H9 (cell line): ENCODE measurements around the gene JKAMP. TPM values are rescaled to one million over a fixed set of nuclear protein-coding genes. Genes with fewer than 3 reads are reported as not detected.

Experiments
- DNase-seq: peaks from one replicate; pipeline ENCODE4 v3.0.0-alpha.2; 2017
- H2AFZ ChIP-seq: one replicate; pipeline ENCODE4 v1.6.1; 2013; ENCODE audit warnings: mild to moderate bottlenecking, low read length, control low read depth, moderate library complexity
- H2AK5ac ChIP-seq: 2 replicates; pipeline ENCODE4 v1.6.1; 2013; ENCODE audit warnings: low read length, control low read depth, mixed read lengths; ENCODE audit not compliant: insufficient read length
- H2BK120ac ChIP-seq: one replicate; pipeline ENCODE4 v1.6.1; 2013; ENCODE audit warnings: low read depth, mild to moderate bottlenecking, low read length, control low read depth, inconsistent platforms; ENCODE audit not compliant: poor library complexity, severe bottlenecking
- H2BK12ac ChIP-seq: 2 replicates; pipeline ENCODE4 v1.6.1; 2013; ENCODE audit warnings: low read length, control low read depth, mixed read lengths, low read depth; ENCODE audit not compliant: insufficient read length
- H2BK15ac ChIP-seq: 2 replicates; pipeline ENCODE4 v1.6.1; 2013; ENCODE audit warnings: low read depth, low read length, control low read depth
- H2BK20ac ChIP-seq: one replicate; pipeline ENCODE4 v1.6.1; 2013; ENCODE audit warnings: low read depth, mild to moderate bottlenecking, low read length, control low read depth, inconsistent platforms; ENCODE audit not compliant: poor library complexity, severe bottlenecking
- H2BK5ac ChIP-seq: 2 replicates; pipeline ENCODE4 v1.6.1; 2013; ENCODE audit warnings: low read length, control low read depth, mixed read lengths; ENCODE audit not compliant: insufficient read length
- H3K14ac ChIP-seq: 2 replicates; pipeline ENCODE4 v1.6.1; 2013; ENCODE audit warnings: low read length, control low read depth; ENCODE audit not compliant: insufficient read depth
- H3K18ac ChIP-seq: 2 replicates; pipeline ENCODE4 v1.6.1; 2013; ENCODE audit warnings: low read depth, mild to moderate bottlenecking, mixed read lengths, low read length, control low read depth; ENCODE audit not compliant: insufficient read length
- H3K23ac ChIP-seq: 2 replicates; pipeline ENCODE4 v1.6.1; 2013; ENCODE audit warnings: low read length, control low read depth, mixed read lengths, low read depth; ENCODE audit not compliant: insufficient read length
- H3K23me2 ChIP-seq: 2 replicates; pipeline ENCODE4 v1.6.1; 2013; ENCODE audit warnings: low read depth, mild to moderate bottlenecking, mixed read lengths, low read length, control low read depth; ENCODE audit not compliant: insufficient read length, poor library complexity, severe bottlenecking
- H3K27ac ChIP-seq: 2 replicates; pipeline ENCODE4 v1.5.1; 2013; ENCODE audit warnings: low read length, control low read depth, mixed read lengths, low read depth; ENCODE audit not compliant: insufficient read length
- H3K27me3 ChIP-seq: 2 replicates; pipeline ENCODE4 v1.6.1; 2013; ENCODE audit warnings: low read length, control low read depth, inconsistent platforms; ENCODE audit not compliant: insufficient read depth
- H3K4ac ChIP-seq: 2 replicates; pipeline ENCODE4 v1.6.1; 2013; ENCODE audit warnings: low read depth, mild to moderate bottlenecking, control low read depth, inconsistent platforms, low read length, moderate library complexity
- H3K4me1 ChIP-seq: 2 replicates; pipeline ENCODE4 v1.6.1; 2013; ENCODE audit warnings: low read length, control low read depth, inconsistent platforms; ENCODE audit not compliant: insufficient read depth
- H3K4me2 ChIP-seq: 2 replicates; pipeline ENCODE4 v1.6.1; 2013; ENCODE audit warnings: low read length, control low read depth, mixed read lengths; ENCODE audit not compliant: insufficient read length, insufficient read depth
- H3K56ac ChIP-seq: 2 replicates; pipeline ENCODE4 v1.6.1; 2013; ENCODE audit warnings: low read depth, mild to moderate bottlenecking, mixed read lengths, low read length, control low read depth; ENCODE audit not compliant: insufficient read length
- H3K79me1 ChIP-seq: 2 replicates; pipeline ENCODE4 v1.6.1; 2013; ENCODE audit warnings: low read depth, mild to moderate bottlenecking, moderate library complexity, low read length, control low read depth, inconsistent platforms; ENCODE audit not compliant: insufficient read depth, poor library complexity, severe bottlenecking
- H3K79me2 ChIP-seq: 2 replicates; pipeline ENCODE4 v1.6.1; 2013; ENCODE audit warnings: low read length, control low read depth, inconsistent platforms; ENCODE audit not compliant: insufficient read depth
- H3K9ac ChIP-seq: 2 replicates; pipeline ENCODE4 v1.6.1; 2013; ENCODE audit warnings: low read length, control low read depth, mixed read lengths; ENCODE audit not compliant: insufficient read length; ENCODE audit errors: extremely low read depth
- H3K9me3 ChIP-seq: one replicate; pipeline ENCODE4 v1.6.1; 2013; ENCODE audit warnings: low read depth, low read length, inconsistent platforms; ENCODE audit not compliant: control insufficient read depth
- H3T11ph ChIP-seq: one replicate; pipeline ENCODE4 v1.6.1; 2013; ENCODE audit warnings: mild to moderate bottlenecking, low read length, control low read depth, inconsistent platforms
- H4K20me1 ChIP-seq: one replicate; pipeline ENCODE4 v1.6.1; 2013; ENCODE audit not compliant: control insufficient read depth, insufficient read length, insufficient read depth
- H4K5ac ChIP-seq: 2 replicates; pipeline ENCODE4 v1.6.1; 2013; ENCODE audit warnings: low read depth, mild to moderate bottlenecking, mixed read lengths, low read length, control low read depth; ENCODE audit not compliant: insufficient read length
- H4K8ac ChIP-seq: replicated peaks from 2 replicates; pipeline ENCODE4 v1.6.1; 2013; ENCODE audit warnings: low read length, control low read depth, mixed read lengths, low read depth; ENCODE audit not compliant: insufficient read length
- H4K91ac ChIP-seq: 2 replicates; pipeline ENCODE4 v1.6.1; 2013; ENCODE audit warnings: low read depth, mild to moderate bottlenecking, moderate library complexity, mixed read lengths, low read length, control low read depth; ENCODE audit not compliant: insufficient read length
- H3K27ac Mint-ChIP-seq, 3 experiments: 2 replicates in 2 of 3; 3 replicates in 1 of 3; pipeline ENCODE4 v1.8.0; 2020 to 2021; ENCODE audit warnings: mixed read lengths in 3 of 3, mild to moderate bottlenecking in 1 of 3, moderate library complexity in 1 of 3
- H3K27me3 Mint-ChIP-seq: 2 replicates; pipeline ENCODE4 v1.8.0; 2021; ENCODE audit warnings: low read depth, mild to moderate bottlenecking, moderate library complexity, mixed read lengths
- H3K36me3 Mint-ChIP-seq, 3 experiments: 2 replicates in 2 of 3; 3 replicates in 1 of 3; pipeline ENCODE4 v1.8.0; 2020 to 2021; ENCODE audit warnings: low read depth in 3 of 3, mixed read lengths in 3 of 3; ENCODE audit not compliant: insufficient read depth in 1 of 3
- H3K4me1 Mint-ChIP-seq, 2 experiments: 2 replicates each; pipeline ENCODE4 v1.8.0; 2020; ENCODE audit warnings: mixed read lengths in 2 of 2
- H3K4me3 Mint-ChIP-seq, 2 experiments: 2 replicates in 1 of 2; 3 replicates in 1 of 2; pipeline ENCODE4 v1.8.0; 2020 to 2021; ENCODE audit warnings: mild to moderate bottlenecking in 2 of 2, mixed read lengths in 2 of 2, moderate library complexity in 1 of 2
- H3K9me3 Mint-ChIP-seq, 2 experiments: 2 replicates in 1 of 2; 3 replicates in 1 of 2; pipeline ENCODE4 v1.8.0; 2020; ENCODE audit warnings: mild to moderate bottlenecking in 2 of 2, mixed read lengths in 2 of 2, moderate library complexity in 1 of 2
- WGBS: extraction: QIAGEN DNeasy Blood & Tissue Kit; methylation state at CpG from one replicate; pipeline ENCODE4 v1.1.7; 2013; ENCODE audit warnings: missing lambda C conversion rate, low lambda C conversion rate, mixed read lengths; ENCODE audit not compliant: insufficient read length; ENCODE audit errors: extremely low coverage; 5-methylcytosine and 5-hydroxymethylcytosine counted together
- total RNA-seq: library from RNA; stranded (reverse); gene quantifications from 2 replicates; pipeline ENCODE4 v1.2.1, GENCODE V29; 2021
- TF ChIP-seq, protein P1 (sequence below): fragments of 200-600 bp; sonication (generic); conservative IDR thresholded peaks from 3 replicates; pipeline ENCODE4 v1.8.0; 2021; ENCODE audit warnings: antibody characterized with exemption, mild to moderate bottlenecking

JKAMP gene
- total RNA-seq, 1 experiment from 2014 or later, result 33.8 TPM

GRCh38 chr14:59435987-59436386 lies 48.3 kb upstream of the JKAMP start:
- Histone ChIP-seq H2BK12ac (no peak overlapping the region), H3K56ac (no peak overlapping the region)

More at GRCh38 chr14:59435987-59436386, 48.3 kb upstream of the JKAMP start:
- no peaks in the 10 kb centered on the region for H3K4me1 ChIP-seq
- H3K27ac ChIP-seq, result no peak overlapping the region
- no peaks in the 10 kb centered on the region for H3K23me2 ChIP-seq
- H3K14ac ChIP-seq, result no peak overlapping the region
- H3K9me3 Mint-ChIP-seq, result no peaks in the 10 kb centered on the region
- no peak overlapping the region for H3K4ac ChIP-seq
- no peak overlapping the region for H2BK20ac ChIP-seq
- TF ChIP-seq, protein P1, sequence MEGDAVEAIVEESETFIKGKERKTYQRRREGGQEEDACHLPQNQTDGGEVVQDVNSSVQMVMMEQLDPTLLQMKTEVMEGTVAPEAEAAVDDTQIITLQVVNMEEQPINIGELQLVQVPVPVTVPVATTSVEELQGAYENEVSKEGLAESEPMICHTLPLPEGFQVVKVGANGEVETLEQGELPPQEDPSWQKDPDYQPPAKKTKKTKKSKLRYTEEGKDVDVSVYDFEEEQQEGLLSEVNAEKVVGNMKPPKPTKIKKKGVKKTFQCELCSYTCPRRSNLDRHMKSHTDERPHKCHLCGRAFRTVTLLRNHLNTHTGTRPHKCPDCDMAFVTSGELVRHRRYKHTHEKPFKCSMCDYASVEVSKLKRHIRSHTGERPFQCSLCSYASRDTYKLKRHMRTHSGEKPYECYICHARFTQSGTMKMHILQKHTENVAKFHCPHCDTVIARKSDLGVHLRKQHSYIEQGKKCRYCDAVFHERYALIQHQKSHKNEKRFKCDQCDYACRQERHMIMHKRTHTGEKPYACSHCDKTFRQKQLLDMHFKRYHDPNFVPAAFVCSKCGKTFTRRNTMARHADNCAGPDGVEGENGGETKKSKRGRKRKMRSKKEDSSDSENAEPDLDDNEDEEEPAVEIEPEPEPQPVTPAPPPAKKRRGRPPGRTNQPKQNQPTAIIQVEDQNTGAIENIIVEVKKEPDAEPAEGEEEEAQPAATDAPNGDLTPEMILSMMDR, result no peak
- no peak overlapping the region for H3K27ac Mint-ChIP-seq
- H3T11ph ChIP-seq, result no peak overlapping the region
- H3K27me3 Mint-ChIP-seq, result no peaks in the 10 kb centered on the region
- no peaks in the 10 kb centered on the region for H3K9me3 ChIP-seq
- no peaks in the 10 kb centered on the region for H4K20me1 ChIP-seq
- H3K4me1 Mint-ChIP-seq, result no peaks in the 10 kb centered on the region
- no peaks in the 10 kb centered on the region for H3K27me3 ChIP-seq
- no peak overlapping the region for H3K4me3 Mint-ChIP-seq
- H2BK120ac ChIP-seq, result no peak overlapping the region
- no peak overlapping the region for H3K23ac ChIP-seq
- no CpG with 5 or more reads among the region's 1 CpG for WGBS
- no peak overlapping the region for H3K18ac ChIP-seq
- H3K4me2 ChIP-seq, result no peak overlapping the region
- no peak for DNase-seq
- no peak overlapping the region for H2AK5ac ChIP-seq
- H3K79me2 ChIP-seq, result no peaks in the 10 kb centered on the region
- H2BK15ac ChIP-seq, result no peak overlapping the region
- no peaks in the 10 kb centered on the region for H3K79me1 ChIP-seq
- no peak overlapping the region for H4K5ac ChIP-seq
- H3K36me3 Mint-ChIP-seq, result no peaks in the 10 kb centered on the region; a peak in 1 of 7 replicates
- H3K9ac ChIP-seq, result no peak overlapping the region
- H2BK5ac ChIP-seq, result no peak overlapping the region
- H4K91ac ChIP-seq, result no peak overlapping the region
- no peak overlapping the region for H4K8ac ChIP-seq
- no peak overlapping the region for H2AFZ ChIP-seq
